Activated naive CD4-positive, alpha-beta T cell treated with anti-CD3 and anti-CD28 coated beads for 36 hours (primary cell): ENCODE data around the gene ZNF70. TPM values are rescaled to one million over a fixed set of nuclear protein-coding genes. Genes with fewer than 3 reads are reported as not detected.

Experiments
- CTCF ChIA-PET: fragments of 350-600 bp; sonication (Branson Sonifier 250); formaldehyde crosslinking; loops from one replicate; lab custom pipeline; 2021; ENCODE audit warnings: antibody characterized with exemption; lab: Charles Lee
- DNase-seq: peaks from one replicate; pipeline ENCODE4 v3.0.0-alpha.2; 2020
- H3K27ac Mint-ChIP-seq: one replicate; pipeline ENCODE4 v1.8.0; 2021; ENCODE audit warnings: mild to moderate bottlenecking, mixed read lengths
- H3K27me3 Mint-ChIP-seq: one replicate; pipeline ENCODE4 v1.8.0; 2021; ENCODE audit warnings: low read depth, mixed read lengths
- H3K36me3 Mint-ChIP-seq: one replicate; pipeline ENCODE4 v1.8.0; 2021; ENCODE audit warnings: low read depth, mixed read lengths
- H3K4me1 Mint-ChIP-seq: one replicate; pipeline ENCODE4 v1.8.0; 2021; ENCODE audit warnings: low read depth, mixed read lengths
- H3K4me3 Mint-ChIP-seq: one replicate; pipeline ENCODE4 v1.8.0; 2021; ENCODE audit warnings: mild to moderate bottlenecking, moderate library complexity, mixed read lengths
- H3K9me3 Mint-ChIP-seq: one replicate; pipeline ENCODE4 v1.8.0; 2021; ENCODE audit warnings: mixed read lengths
- intact Hi-C: fragments of 100-400 bp; cut with micrococcal nuclease; formaldehyde crosslinking; loops from one replicate; pipeline ENCODE4 v1.15.1; 2023
- total RNA-seq, 2 experiments: library from RNA; stranded (reverse); gene quantifications; one replicate each; pipeline ENCODE4 v1.2.3, GENCODE V29; 2021

ZNF70 gene
- total RNA-seq, 2 experiments from 2014 or later, result 0.79 to 0.93 TPM

DNA sequence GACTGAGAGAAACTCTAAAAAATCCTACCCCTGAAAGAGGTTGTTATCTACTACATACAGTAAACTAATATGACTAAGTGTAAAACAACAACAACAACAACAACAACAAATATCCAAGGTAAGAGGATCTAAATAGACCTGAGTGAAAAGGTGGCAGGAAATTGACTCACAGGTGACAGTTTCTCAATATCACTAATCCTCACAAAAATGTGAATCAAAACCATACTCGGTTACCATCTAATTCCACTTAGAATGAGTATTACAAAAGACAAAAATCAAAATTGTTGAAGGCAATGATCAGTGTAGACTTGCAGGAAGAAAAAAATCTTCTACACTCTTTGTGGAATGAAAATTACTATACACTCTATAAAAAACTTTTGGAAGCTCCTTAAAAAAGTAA is 42.6 kb downstream of the ZNF70 start:
- Mint-ChIP-seq H3K36me3 (peaks cover 81% of the 10 kb centered on the region), H3K27ac (peak overlapping the region; percentile 79), H3K4me3 (no peak overlapping the region), H3K9me3 (no peaks in the 10 kb centered on the region), H3K4me1 (peaks cover 64% of the 10 kb centered on the region), H3K27me3 (no peaks in the 10 kb centered on the region)
- intact Hi-C loops, result loop anchor here (1.0 to 5.0 kb wide), 6 partner anchors 8 to 849 kb away; partner anchors contain the start of genes DERL3, GUCD1, RSPH14 and SNRPD3
- DNase-seq, result no peak
- CTCF ChIA-PET, result no interaction called here

DNA sequence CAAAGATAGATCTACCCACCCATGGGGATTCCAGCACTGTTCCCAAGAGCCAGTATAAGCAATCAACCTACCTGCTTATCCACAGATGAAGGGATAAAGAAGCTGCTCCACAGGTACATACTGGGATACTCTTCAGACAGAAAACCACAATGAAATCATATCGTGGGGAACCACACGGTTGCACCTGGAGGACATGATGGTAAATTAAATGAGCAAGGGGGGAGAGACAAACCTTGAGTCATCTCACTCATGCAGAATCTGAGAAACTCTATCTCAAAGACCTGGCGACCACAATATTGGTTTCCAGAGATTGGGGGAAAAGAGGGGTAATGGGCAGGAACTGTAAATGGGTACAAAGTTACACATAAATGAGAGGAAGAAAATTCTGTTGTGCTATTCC is 45.6 kb downstream of the ZNF70 start:
- Mint-ChIP-seq H3K36me3 (peaks cover 94% of the 10 kb centered on the region), H3K4me1 (peaks cover 74% of the 10 kb centered on the region), H3K4me3 (peak overlapping the region; percentile 11), H3K27me3 (no peaks in the 10 kb centered on the region), H3K27ac (peak overlapping the region; percentile 92), H3K9me3 (peaks cover 5% of the 10 kb centered on the region)
- CTCF ChIA-PET, result no interaction called here
- DNase-seq, result peak; percentile 80
- intact Hi-C loops, result loop anchor here (1.0 to 5.0 kb wide), 8 partner anchors 9 to 852 kb away; partner anchors contain the start of genes DERL3, GUCD1, RSPH14 and SNRPD3

DNA sequence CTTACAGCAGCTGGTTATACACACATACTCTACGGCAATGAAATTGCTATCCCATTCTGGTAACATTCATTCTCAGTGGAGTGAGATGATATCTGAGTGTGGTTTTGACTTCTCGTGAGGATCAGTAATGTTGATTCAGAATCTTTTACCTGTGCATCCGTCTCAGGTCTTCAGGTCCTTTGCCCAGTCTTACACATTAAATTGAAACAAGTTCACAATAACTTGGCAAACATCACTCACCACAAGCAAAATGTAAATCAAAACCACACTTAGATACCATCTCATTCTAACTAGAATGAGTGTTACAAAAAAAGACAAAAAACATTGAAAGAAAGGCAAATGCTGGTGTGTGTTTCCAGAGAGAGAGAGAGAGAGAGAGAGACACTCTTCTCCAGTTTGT is 46.1 kb downstream of the ZNF70 start:
- CTCF ChIA-PET, result no interaction called here
- peaks cover 69% of the 10 kb centered on the region for H3K4me1 Mint-ChIP-seq

DNA sequence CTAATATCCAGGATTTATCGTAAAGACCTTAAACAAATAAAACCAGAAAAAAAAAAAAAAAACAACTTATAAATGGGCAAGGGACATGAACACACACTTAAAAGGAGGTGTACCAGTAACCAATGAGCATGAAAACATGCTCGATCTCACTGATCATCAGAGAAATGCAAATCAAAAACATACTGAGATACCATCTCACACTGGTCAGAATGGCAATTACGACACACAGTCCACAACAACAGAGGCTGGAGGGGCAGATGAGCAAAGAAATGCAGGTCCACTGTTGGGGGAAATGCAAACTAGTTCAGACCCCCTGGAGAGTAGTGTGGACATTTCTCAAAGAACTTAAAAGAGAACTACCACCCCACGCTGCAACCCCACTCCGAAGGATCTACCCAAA is 46.9 kb downstream of the ZNF70 start:
- DNase-seq, result no peak
- intact Hi-C loops, result loop anchor here (2.0 kb wide), 1 partner anchor 135 kb away; the partner anchor contains the start of gene DERL3
- Mint-ChIP-seq H3K27ac (peak overlapping the region; percentile 92), H3K27me3 (no peaks in the 10 kb centered on the region), H3K4me3 (no peak overlapping the region), H3K4me1 (peaks cover 62% of the 10 kb centered on the region), H3K9me3 (peaks cover 6% of the 10 kb centered on the region), H3K36me3 (peaks cover 94% of the 10 kb centered on the region)
- CTCF ChIA-PET, result no interaction called here

More for the DNA sequence above, 46.1 kb downstream of the ZNF70 start:
- H3K27me3 Mint-ChIP-seq, result no peaks in the 10 kb centered on the region
- no peak for DNase-seq
- H3K9me3 Mint-ChIP-seq, result peaks cover 5% of the 10 kb centered on the region
- H3K4me3 Mint-ChIP-seq, result peak overlapping the region; percentile 11
- peaks cover 94% of the 10 kb centered on the region for H3K36me3 Mint-ChIP-seq
- H3K27ac Mint-ChIP-seq, result peak overlapping the region; percentile 92
- intact Hi-C loops, result loop anchor here (1.0 to 5.0 kb wide), 8 partner anchors 9 to 852 kb away; partner anchors contain the start of genes DERL3, GUCD1, RSPH14 and SNRPD3

DNA sequence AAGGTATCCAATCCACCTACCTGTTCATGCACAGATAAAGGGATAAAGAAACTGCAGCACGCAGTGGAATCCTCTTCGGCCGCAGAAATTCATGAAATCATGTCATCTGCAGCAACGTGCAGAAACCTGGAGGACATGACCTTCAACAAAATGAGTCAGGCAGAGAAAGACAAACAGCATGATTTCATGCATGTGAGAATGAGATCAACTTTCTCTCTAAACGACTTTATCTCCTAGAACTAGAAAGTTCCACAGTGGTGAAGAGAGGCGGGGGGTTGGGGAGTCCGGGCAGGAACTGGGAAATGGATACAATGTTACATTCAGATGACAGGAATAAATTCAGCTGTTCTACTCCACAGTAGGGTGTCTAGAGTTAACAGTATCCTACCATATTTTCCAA is 50.2 kb downstream of the ZNF70 start:
- DNase-seq, result no peak

DNA sequence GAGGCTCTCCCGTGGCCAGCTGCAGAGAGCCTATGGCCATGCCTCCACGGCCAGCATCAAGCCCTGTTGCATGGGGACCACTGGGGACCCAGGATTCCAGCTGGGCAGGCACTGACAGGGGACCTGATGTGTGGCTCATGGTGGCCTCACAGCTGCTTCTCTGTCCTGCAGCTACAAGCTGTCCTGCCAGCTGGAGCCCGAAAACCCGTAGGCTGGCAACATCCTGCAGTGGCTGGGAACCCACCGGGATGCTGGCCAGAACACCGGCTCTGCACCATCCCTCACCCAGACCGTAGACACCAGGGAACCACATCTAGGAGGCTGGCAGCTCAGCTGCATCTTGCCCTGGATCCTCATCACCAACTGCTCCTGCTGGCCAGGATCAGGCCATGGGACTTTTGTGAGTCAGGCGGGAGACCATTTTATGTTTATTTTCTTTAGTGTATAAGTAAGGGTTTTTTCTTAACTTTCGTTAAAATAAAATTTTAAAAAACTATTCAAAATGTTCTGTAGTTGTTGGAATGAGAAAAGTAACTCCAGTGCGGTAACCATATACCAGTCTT is 52.2 kb downstream of the ZNF70 start:
- Mint-ChIP-seq H3K4me1 (peaks cover 53% of the 10 kb centered on the region), H3K27me3 (no peaks in the 10 kb centered on the region), H3K9me3 (peaks cover 6% of the 10 kb centered on the region), H3K4me3 (no peak overlapping the region), H3K27ac (no peak overlapping the region), H3K36me3 (peaks cover 65% of the 10 kb centered on the region)
- CTCF ChIA-PET, result no interaction called here
- DNase-seq, result no peak
- intact Hi-C loops, result loop anchor here (5.0 kb wide), 1 partner anchor 159 kb away; the partner anchor contains the start of gene SLC2A11

More for the DNA sequence above, 50.2 kb downstream of the ZNF70 start:
- Mint-ChIP-seq H3K36me3 (peaks cover 73% of the 10 kb centered on the region), H3K9me3 (peaks cover 6% of the 10 kb centered on the region), H3K4me1 (peaks cover 63% of the 10 kb centered on the region), H3K27ac (no peak overlapping the region), H3K4me3 (no peak overlapping the region), H3K27me3 (no peaks in the 10 kb centered on the region)
- intact Hi-C loops, result no loop called here
- CTCF ChIA-PET, result no interaction called here

DNA sequence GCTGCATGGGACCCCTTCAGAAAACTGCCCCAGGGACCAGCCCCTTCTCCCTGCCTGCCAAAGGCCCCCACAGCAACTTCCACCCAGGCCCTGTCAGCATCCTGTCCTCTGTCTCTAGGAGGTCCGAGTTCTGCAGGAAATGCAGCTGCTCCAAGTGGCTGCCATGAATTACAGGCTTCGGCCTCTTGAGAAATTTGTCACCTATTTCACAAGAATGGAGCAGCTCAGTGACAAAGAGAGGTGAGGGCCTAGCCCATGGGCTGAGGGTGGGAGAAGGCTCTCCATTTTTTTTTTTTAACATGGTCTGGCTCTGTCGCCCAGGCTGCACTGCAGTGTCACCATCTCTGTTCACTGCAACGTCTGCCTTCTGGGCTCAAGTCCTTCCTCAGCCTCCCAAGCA is 52.8 kb downstream of the ZNF70 start:
- Mint-ChIP-seq H3K27ac (no peak overlapping the region), H3K27me3 (no peaks in the 10 kb centered on the region), H3K36me3 (peaks cover 60% of the 10 kb centered on the region), H3K4me1 (peaks cover 50% of the 10 kb centered on the region), H3K9me3 (peaks cover 6% of the 10 kb centered on the region), H3K4me3 (no peak overlapping the region)
- intact Hi-C loops, result loop anchor here (5.0 kb wide), 1 partner anchor 159 kb away; the partner anchor contains the start of gene SLC2A11
- CTCF ChIA-PET, result no interaction called here
- DNase-seq, result no peak

DNA sequence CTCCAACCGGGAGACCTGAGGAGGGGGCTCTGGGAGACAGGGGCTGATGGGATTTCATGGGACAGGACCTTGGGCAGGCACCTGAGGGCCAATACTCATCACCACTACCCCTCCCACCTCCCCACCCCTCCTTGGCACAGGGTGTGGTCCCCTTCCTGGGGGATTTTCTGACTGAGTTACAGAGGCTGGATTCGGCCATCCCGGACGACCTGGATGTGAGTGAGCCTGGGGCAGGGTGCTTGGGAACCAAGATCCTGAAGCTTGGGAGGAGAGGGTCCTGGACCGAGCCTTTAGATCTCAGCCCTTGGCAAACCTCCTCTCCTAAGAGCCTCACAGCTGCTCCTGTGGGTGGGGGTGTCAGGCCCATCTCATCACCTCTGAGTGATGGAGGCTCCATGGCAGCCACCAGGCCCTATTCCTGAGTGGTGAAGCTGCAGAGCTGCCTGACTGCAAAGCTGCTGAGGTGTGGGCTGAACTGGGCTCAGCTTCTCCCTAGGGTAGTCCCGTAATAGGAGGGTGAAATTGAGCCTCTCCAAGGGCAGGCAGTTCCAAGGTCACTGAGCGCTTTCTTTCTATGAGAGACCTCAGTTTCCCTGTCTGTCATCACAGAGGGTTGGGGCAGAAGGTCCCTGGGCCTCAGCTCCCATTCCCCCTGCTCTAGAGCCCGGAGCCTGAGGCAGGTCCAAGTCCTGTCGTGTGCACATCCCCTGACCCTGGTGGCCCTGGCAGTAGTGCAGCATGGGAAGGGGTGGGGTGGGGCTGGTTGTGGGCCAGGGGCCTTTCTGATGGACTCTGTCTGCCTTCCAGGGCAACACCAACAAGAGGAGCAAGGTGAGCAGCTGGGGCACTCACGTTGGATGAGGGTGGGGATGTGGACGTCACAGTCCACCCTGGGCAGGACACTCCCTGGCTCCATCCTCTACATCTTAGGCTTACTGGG is 53.6 kb downstream of the ZNF70 start:
- Mint-ChIP-seq H3K9me3 (peaks cover 6% of the 10 kb centered on the region), H3K4me3 (peak overlapping the region; percentile 93), H3K4me1 (peaks cover 48% of the 10 kb centered on the region), H3K27ac (peak overlapping the region; percentile 100), H3K36me3 (peaks cover 54% of the 10 kb centered on the region), H3K27me3 (no peaks in the 10 kb centered on the region)
- CTCF ChIA-PET, result interaction anchor here (1.2 kb wide), 1 partner anchor 69 kb away, joined by 6 read pairs; no protein-coding TSS in a partner anchor
- no peak for DNase-seq
- intact Hi-C loops, result loop anchor here (5.0 kb wide), 1 partner anchor 160 kb away; the partner anchor contains the start of gene SLC2A11

DNA sequence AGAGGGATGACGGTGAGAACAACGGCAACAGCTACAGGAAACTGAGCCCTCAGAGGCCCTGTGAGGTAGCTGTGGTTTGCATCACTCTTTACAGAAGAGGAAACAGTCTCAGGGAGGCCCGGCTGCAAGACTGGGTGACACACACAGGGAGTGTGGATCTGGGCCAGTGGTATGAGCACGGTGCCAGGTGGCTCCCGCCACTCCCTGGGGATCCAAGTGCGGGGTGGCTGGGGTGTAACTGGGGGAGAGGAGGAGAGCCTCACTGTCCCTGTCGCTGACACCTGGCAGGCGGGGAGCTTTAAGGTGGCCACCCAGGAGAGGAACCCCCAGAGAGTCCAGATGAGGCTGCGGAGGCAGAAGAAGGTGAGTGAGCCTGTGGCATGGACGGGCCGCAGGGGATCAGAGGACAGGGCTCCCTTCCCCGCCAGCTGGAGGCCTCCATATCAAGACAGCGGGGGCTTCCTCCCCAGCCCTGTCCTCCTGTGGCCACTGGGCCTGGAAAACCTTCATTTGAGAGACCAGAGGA is 54.5 kb downstream of the ZNF70 start:
- intact Hi-C loops, result loop anchor here (1.0 to 5.0 kb wide), 4 partner anchors 9 to 218 kb away; partner anchors contain the start of gene SLC2A11
- H3K9me3 Mint-ChIP-seq, result peaks cover 1% of the 10 kb centered on the region
- CTCF ChIA-PET, result interaction anchor here (1.2 to 1.4 kb wide), 2 partner anchors 20 to 68 kb away, joined by 3 to 6 read pairs; no protein-coding TSS in a partner anchor
- H3K4me3 Mint-ChIP-seq, result peak overlapping the region; percentile 93
- DNase-seq, result peak; percentile 94
- H3K27ac Mint-ChIP-seq, result peak overlapping the region; percentile 100
- no peaks in the 10 kb centered on the region for H3K27me3 Mint-ChIP-seq
- peaks cover 46% of the 10 kb centered on the region for H3K4me1 Mint-ChIP-seq
- H3K36me3 Mint-ChIP-seq, result peaks cover 45% of the 10 kb centered on the region

DNA sequence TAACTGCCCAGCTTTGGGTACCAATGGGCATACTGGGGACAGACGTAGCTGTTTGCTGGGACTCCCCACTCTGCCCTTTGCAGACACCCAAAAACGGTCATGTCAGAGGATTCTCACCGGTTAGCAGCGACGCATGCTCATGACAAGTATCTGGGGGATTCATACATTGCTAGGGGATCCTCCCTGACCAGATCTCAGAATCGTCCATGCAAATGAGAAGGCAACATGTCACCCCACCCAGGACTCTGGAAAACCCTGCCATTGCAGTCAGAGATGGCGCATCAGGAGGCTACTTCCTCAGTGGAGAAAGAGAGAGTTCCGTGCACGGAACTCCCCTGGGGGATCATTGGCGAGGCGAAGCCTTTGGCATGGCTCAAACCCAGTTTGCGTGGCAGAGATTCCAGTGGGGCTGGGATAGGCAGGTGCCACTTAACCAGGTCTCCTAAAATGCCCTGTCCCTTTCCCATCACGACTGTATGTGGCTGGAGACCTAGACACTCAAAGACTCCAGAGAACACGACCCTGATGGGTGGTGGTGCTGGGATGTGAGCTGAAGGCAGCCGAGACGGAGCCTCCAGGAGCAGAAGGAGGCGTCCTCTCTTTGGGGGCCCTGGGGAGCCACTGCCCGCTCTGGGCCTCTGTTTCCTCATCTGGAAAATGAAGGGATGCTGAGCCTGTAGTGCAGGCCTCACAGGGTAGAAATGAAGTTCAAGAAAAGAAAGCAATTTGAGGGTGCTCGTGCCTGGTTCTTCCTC is 55.2 kb downstream of the ZNF70 start:
- no peak for DNase-seq
- H3K36me3 Mint-ChIP-seq, result peaks cover 41% of the 10 kb centered on the region
- CTCF ChIA-PET, result interaction anchor here (1.2 to 1.4 kb wide), 2 partner anchors 21 to 68 kb away, joined by 3 to 6 read pairs; no protein-coding TSS in a partner anchor

DNA sequence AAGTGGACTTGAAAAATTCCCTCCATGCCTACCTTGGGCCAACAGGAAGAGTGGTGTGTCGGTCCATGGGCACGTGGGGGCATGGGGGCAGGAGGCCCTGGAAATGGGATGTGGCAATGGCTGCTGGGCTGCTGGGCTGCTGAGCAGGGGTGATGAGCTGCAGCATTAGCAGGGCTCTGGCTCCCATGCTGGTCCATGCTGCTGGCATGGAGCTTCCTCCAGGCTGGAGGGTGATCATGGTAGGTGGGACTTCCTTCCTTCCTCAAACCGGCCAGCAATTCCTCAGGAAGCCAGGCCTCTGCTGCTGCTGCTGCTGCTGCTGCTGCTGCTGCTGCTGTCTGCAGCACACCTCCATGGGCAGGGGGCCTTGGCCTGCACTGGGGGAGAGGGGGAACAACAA is 55.8 kb downstream of the ZNF70 start:
- H3K27ac Mint-ChIP-seq, result peak overlapping the region; percentile 100
- H3K4me3 Mint-ChIP-seq, result no peak overlapping the region
- DNase-seq, result no peak
- peaks cover 37% of the 10 kb centered on the region for H3K36me3 Mint-ChIP-seq
- CTCF ChIA-PET, result interaction anchor here (1.4 kb wide), 1 partner anchor 22 kb away, joined by 3 read pairs; no protein-coding TSS in a partner anchor
- peaks cover 40% of the 10 kb centered on the region for H3K4me1 Mint-ChIP-seq
- intact Hi-C loops, result loop anchor here (5.0 kb wide), 1 partner anchor 162 kb away; the partner anchor contains the start of gene SLC2A11
- no peaks in the 10 kb centered on the region for H3K27me3 Mint-ChIP-seq
- H3K9me3 Mint-ChIP-seq, result peaks cover 1% of the 10 kb centered on the region

More for the DNA sequence above, 55.2 kb downstream of the ZNF70 start:
- Mint-ChIP-seq H3K9me3 (peaks cover 1% of the 10 kb centered on the region), H3K27ac (peak overlapping the region; percentile 100), H3K4me1 (peaks cover 43% of the 10 kb centered on the region), H3K27me3 (no peaks in the 10 kb centered on the region), H3K4me3 (peak overlapping the region; percentile 93)
- intact Hi-C loops, result loop anchor here (1.0 to 5.0 kb wide), 4 partner anchors 10 to 219 kb away; partner anchors contain the start of gene SLC2A11
